ENCODE measurements around the gene FGFR2. TPM values are rescaled to one million over a fixed set of nuclear protein-coding genes. Genes with fewer than 3 reads are reported as not detected.

The FGFR2 gene
- total RNA-seq, 1 experiment from 2014 or later: 135 TPM

DNA sequence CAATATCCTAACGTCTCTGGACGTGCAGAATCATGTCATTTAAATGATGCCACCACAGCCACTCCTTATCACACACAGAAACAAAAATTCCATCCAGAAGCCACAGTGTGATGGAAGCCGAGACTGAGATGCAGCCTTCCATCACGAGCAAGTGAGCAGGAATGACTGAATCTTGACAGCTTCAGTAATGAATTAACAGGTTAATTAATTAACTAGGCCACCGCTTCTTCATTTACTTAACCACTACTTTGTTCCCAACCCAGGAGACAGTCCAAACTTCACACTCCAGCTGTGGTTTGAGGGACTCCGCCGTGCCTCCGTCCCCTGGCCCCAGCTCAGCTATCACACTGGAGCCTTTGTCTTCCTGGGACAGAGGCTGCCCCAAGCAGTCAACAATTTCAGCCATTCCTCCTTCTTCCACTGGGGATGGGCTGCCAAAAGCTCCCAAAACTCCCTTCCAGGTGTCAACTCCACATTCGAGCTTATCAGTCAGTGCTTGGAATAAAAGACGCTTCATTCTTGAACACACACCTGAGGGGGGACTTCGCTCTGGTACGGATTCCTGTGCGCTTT, 65.9 kb downstream of the FGFR2 start:
- Mint-ChIP-seq H3K9me3 (no peaks in the 10 kb centered on the region), H3K27me3 (ENCODE audit: low read depth) (0 out of 2 replicates have a peak, but pooled peaks cover 2% of the 10 kb centered on the region), H3K4me3 (no peak overlapping the region), H3K4me1 (peaks cover 68 to 78% of the 10 kb centered on the region in 2 experiments), H3K36me3 (ENCODE audit: insufficient read depth in 1 of 3, low read depth in 3 of 3) (peaks cover 10 to 73% (median 64%) of the 10 kb centered on the region in 3 experiments), H3K27ac (peak overlapping the region; percentile 63 to 86 (median 83); a peak in 6 of 7 replicates)
- H2AFZ ChIP-seq (ENCODE audit: low read length): no peak overlapping the region
- H3T11ph ChIP-seq (ENCODE audit: low read length): no peak overlapping the region
- H2BK5ac ChIP-seq (ENCODE audit: insufficient read length, low read length): no peak overlapping the region
- peaks cover 6% of the 10 kb centered on the region; the same call in 1 of the 2 replicates for H3K4me1 ChIP-seq (ENCODE audit: insufficient read depth, low read length)
- H4K20me1 ChIP-seq (ENCODE audit: control insufficient read depth, insufficient read depth, insufficient read length): no peaks in the 10 kb centered on the region
- no peak for DNase-seq
- no CpG with 5 or more reads among the region's 13 CpGs for WGBS (ENCODE audit: extremely low coverage, insufficient read length, low lambda C conversion rate)
- no peaks in the 10 kb centered on the region for H3K9me3 ChIP-seq (ENCODE audit: control insufficient read depth, low read depth, low read length)
- no peak overlapping the region for H2BK12ac ChIP-seq (ENCODE audit: insufficient read length, low read depth, low read length)
- H3K23me2 ChIP-seq (ENCODE audit: insufficient read length, low read depth, low read length, poor library complexity, severe bottlenecking): no peaks in the 10 kb centered on the region
- H3K27me3 ChIP-seq (ENCODE audit: insufficient read depth, low read length): no peaks in the 10 kb centered on the region
- H4K5ac ChIP-seq (ENCODE audit: insufficient read length, low read depth, low read length): no peak overlapping the region
- H3K79me2 ChIP-seq (ENCODE audit: insufficient read depth, low read length): peaks cover 11% of the 10 kb centered on the region; the same call in 1 of the 2 replicates
- H3K18ac ChIP-seq (ENCODE audit: insufficient read length, low read depth, low read length): no peak overlapping the region
- H2BK15ac ChIP-seq (ENCODE audit: low read depth, low read length): no peak overlapping the region
- H3K23ac ChIP-seq (ENCODE audit: insufficient read length, low read depth, low read length): no peak overlapping the region
- no peak overlapping the region for H3K9ac ChIP-seq (ENCODE audit: extremely low read depth, insufficient read length, low read length)
- H3K79me1 ChIP-seq (ENCODE audit: insufficient read depth, low read depth, low read length, poor library complexity, severe bottlenecking): no peaks in the 10 kb centered on the region
- no peak overlapping the region for H3K4ac ChIP-seq (ENCODE audit: low read depth, low read length)
- no peak overlapping the region for H2BK20ac ChIP-seq (ENCODE audit: low read depth, low read length, poor library complexity, severe bottlenecking)
- TF ChIP-seq, protein P1, sequence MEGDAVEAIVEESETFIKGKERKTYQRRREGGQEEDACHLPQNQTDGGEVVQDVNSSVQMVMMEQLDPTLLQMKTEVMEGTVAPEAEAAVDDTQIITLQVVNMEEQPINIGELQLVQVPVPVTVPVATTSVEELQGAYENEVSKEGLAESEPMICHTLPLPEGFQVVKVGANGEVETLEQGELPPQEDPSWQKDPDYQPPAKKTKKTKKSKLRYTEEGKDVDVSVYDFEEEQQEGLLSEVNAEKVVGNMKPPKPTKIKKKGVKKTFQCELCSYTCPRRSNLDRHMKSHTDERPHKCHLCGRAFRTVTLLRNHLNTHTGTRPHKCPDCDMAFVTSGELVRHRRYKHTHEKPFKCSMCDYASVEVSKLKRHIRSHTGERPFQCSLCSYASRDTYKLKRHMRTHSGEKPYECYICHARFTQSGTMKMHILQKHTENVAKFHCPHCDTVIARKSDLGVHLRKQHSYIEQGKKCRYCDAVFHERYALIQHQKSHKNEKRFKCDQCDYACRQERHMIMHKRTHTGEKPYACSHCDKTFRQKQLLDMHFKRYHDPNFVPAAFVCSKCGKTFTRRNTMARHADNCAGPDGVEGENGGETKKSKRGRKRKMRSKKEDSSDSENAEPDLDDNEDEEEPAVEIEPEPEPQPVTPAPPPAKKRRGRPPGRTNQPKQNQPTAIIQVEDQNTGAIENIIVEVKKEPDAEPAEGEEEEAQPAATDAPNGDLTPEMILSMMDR (conservative IDR thresholded peaks at IDR 0.05): no peak
- H2AK5ac ChIP-seq (ENCODE audit: insufficient read length, low read length): no peak overlapping the region
- no peak overlapping the region for H3K27ac ChIP-seq (ENCODE audit: insufficient read length, low read depth, low read length)
- no peak overlapping the region for H3K56ac ChIP-seq (ENCODE audit: insufficient read length, low read depth, low read length)
- no peak overlapping the region for H2BK120ac ChIP-seq (ENCODE audit: low read depth, low read length, poor library complexity, severe bottlenecking)
- no peak overlapping the region for H3K14ac ChIP-seq (ENCODE audit: insufficient read depth, low read length)
- H4K91ac ChIP-seq (ENCODE audit: insufficient read length, low read depth, low read length): no peak overlapping the region
- no peak overlapping the region for H4K8ac ChIP-seq (replicated peaks; ENCODE audit: insufficient read length, low read depth, low read length)
- no peak overlapping the region for H3K4me2 ChIP-seq (ENCODE audit: insufficient read depth, insufficient read length, low read length)

Measured in H9 (cell line).